ENCODE results near the gene RGS19.

DNA sequence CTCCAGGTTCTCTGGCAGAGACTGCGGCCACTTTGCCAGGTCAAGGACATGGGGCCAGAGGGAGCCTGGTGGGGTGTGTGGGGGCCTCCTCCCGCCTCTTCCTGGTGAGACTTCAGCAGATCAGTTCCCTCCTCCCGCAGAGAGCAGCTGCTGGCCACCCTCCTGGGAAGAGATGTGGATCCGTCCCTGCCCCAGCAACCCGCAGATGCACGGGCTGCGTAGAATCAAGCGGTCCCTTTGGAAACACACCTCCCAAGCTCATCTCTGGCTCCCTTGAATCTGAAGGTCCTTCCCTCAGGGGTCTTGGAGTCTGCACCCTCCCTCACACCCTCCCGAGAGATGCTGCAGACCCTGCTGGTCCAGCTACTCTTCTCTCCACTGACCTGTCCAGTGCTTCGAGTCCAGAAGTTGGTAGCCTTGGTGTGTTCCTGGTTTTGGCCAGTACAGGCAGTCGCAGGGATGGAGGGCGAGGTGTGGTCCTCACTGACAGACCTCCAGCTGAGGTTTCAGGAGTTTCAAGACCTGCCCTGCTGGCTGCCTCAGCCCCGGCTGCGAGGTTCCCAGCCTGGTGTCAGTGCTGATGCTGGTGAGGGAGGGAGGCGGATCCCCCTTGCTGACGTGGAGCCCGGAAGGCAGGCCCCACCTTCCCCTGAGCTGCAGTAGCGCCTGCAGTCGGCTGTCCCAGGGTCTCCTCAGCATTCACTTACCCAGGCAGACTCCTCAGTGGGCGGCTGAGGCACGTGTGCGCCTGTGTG is 27.8 kb upstream of the RGS19 start, which contains the start of gene NPBWR2:
- TF ChIP-seq, protein P1, sequence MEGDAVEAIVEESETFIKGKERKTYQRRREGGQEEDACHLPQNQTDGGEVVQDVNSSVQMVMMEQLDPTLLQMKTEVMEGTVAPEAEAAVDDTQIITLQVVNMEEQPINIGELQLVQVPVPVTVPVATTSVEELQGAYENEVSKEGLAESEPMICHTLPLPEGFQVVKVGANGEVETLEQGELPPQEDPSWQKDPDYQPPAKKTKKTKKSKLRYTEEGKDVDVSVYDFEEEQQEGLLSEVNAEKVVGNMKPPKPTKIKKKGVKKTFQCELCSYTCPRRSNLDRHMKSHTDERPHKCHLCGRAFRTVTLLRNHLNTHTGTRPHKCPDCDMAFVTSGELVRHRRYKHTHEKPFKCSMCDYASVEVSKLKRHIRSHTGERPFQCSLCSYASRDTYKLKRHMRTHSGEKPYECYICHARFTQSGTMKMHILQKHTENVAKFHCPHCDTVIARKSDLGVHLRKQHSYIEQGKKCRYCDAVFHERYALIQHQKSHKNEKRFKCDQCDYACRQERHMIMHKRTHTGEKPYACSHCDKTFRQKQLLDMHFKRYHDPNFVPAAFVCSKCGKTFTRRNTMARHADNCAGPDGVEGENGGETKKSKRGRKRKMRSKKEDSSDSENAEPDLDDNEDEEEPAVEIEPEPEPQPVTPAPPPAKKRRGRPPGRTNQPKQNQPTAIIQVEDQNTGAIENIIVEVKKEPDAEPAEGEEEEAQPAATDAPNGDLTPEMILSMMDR (IDR thresholded peaks at IDR 0.05): no peak
- TF ChIP-seq POLR2AphosphoS5 (IDR thresholded peaks at IDR 0.05): no peak
- no peak for TF ChIP-seq POLR2A (IDR thresholded peaks at IDR 0.05)
- TF ChIP-seq EP300 (IDR thresholded peaks at IDR 0.05): no peak

All from gastroesophageal sphincter (tissue), 3 donors.